ENCODE measurements around the gene ZNF740.
A peak's percentile ranks its signal among the peaks of the same experiment; 100 is the strongest.

The ZNF740 gene

DNA sequence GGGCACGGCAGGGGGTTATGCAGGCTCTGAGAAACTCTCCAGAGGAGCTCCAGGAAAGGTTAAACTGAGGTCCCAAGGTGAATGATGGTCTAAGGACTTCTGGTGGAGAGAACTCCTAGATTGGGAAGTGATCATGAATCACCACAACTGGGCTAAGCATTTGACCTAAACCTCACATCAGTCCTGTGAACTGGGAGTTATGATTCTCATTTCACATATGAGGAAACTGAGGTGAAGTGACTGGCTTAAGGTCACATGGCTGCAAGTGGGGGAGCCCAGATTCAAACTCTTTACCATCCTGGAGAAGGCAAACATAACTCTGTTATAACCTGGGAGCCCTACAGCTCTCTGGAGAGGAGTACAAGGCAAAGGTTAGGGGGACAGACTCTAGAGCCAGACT, 47.3 kb downstream of the ZNF740 start:
- no peak for DNase-seq

DNA sequence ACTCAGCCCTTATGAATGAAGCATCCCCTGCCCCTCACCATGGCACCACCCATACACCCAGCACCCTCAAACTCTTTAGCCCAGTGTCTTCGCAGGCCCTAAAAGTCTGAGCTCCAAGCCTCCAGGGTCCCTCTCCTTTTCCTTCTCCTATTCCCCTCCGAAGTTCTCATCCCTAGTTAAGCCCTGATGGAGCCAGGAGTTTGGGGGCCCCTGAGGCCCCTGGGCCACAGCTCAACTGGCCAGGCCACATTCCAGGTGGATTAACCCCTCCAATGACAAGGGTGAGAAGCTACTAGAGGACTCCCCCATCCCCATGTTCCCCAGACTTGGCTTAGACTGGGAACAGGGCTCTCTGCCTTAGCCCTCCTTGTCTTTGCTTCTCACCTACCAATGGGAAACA, 48.9 kb downstream of the ZNF740 start:
- no peak for DNase-seq

DNA sequence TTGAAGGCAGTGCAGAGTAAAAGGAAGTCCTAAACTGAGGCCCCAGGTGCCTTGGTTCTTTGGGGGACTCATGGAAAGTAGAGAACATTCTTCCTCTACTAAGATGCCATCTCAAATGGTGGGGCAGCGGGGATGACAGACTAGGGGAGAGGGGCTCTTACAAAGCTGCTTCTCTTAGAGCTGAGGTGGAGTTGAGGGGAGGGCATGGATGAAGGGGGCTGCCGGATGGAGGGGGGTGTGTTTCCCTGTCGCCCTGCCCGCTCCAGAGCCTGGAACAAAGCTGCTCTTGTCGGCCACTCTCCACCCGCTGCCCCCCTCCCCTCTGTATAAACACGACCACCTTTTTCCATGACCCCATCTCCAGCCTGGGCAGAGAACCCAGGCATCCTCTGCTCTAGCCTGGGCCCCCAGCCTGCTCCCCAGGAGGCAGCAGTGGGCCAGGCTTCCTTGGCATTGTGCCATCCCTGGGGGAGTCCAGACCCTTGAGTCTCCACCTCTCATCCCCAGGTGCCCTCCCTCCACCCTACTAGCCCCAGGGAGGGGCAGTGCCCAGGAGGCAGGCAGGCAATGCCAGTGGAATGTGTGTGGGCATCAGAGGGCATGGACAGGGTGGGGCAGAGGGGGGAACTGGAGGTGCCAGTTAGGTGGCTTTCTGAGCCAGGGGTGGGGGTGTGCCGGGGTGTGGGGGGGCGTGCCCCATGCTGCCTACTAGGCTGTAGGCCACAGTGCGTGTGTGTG, 49.8 kb downstream of the ZNF740 start:
- DNase-seq: no peak

DNA sequence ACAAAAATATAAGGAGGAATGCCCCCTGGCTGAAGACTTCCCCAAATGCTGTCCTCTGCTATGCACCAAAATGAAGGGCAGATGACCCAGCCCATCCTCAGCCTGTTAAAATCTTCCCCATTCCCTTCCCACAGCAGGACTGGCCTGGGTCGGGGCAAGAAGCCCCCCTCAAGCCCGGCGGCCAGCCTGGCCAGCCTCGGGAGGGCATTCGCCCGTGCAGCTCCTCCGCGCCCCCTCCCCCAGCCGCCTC, 51.1 kb downstream of the ZNF740 start:
- no peak for DNase-seq

DNA sequence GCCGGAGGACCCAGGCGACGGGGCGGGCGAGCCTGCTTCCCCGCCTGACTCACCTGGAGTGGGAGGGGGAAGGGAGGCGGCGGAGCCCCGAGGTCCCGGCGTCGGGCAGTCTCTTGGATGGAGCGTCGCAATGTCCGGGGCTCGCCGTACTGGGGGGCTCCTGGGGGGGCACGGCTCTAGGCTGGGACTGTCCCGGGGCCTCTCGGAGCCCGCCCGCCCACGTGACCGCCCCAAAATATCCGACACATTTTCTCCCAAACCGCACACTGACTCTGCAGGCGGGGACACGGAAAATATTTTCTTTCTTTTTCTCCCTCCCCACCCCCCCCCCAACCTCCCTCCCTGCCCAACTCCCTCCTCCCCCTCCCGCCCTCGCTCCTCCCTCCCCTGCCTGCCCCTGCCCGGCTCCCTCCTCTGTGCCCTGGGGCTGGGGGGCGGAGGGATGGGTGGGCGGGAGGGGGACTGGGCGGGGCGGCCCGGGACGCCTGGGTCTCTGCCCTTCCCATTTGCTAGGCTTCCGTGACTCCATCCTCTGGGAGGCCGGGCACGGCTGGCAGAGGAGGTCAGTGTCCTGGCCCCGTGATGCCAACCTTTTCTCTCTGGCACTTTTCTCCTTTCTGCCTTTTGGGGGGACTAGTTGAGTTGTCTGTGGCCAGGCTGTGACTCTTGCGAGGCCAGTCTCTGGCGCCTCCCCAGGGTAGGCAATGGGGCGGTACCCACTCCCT, 51.6 kb downstream of the ZNF740 start, which contains the start of gene RARG:
Gene RARG, minus strand, starts transcription at position 289 of the 725 bp plus-strand sequence. CDS start 4,664 bp downstream, outside the sequence.
- peak; percentile 59 for DNase-seq

DNA sequence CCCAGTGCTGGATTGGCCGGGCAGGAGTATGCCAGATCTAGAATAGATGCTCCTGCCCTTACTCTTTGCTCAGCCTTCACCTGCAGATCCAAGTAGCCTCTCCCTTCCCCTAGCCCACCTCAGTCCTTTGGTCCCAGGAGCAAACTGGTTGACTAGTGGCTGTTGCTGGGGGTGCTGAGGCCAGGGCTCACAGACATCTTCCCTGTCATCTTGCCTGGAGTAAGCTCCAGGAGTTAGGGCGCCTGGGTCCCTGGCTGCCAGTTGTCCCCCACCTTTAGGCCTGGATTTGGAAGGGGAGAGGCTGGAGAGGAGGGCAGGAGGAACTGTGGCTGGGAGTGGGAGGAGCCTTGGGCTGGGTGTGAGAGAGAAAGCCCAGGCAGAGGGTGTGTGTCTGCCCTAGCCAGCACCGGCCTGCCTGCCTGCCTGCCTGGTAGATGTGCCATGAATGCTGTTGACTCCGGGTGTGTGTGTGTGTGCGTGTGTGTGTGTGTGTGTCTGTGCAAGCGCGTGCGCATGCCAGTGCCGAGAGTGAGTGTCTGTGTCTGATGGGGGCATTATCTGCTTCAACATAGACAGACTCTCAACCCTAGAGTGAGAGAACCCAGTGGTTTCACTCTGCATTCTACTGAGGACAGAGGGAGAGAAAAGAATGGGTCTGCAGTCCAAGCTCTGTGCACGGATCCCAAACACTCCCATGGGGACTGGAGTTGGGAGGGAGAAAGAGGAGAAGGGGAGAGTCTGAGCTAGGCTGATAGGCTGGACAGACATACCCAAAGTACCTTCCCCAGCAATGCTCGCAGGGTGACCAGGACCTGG, 52.3 kb downstream of the ZNF740 start:
- peak; percentile 53 for DNase-seq

DNA sequence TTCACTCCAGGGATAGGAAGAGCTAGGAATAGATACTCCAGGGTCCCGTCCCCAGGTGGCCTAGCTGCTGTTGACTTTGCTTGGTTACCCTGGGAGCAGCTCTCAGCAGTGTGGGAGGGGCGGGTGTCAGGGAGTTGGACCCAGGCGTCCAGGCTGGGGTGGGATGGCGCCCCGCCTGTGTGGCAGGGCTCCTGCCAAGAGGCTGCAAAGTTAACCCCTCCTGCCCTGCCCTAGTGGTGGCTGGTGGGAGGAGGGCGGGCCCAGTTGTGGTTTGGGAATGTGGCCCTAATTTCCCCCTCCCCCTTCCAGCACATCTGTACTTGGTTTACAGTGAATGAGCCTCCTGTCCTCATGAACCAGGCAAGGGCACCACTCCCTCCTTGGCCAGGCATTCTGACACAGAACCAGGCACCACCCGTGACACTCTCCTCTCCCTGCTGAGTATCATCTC, 53.2 kb downstream of the ZNF740 start:
- DNase-seq: peak; percentile 59

DNA sequence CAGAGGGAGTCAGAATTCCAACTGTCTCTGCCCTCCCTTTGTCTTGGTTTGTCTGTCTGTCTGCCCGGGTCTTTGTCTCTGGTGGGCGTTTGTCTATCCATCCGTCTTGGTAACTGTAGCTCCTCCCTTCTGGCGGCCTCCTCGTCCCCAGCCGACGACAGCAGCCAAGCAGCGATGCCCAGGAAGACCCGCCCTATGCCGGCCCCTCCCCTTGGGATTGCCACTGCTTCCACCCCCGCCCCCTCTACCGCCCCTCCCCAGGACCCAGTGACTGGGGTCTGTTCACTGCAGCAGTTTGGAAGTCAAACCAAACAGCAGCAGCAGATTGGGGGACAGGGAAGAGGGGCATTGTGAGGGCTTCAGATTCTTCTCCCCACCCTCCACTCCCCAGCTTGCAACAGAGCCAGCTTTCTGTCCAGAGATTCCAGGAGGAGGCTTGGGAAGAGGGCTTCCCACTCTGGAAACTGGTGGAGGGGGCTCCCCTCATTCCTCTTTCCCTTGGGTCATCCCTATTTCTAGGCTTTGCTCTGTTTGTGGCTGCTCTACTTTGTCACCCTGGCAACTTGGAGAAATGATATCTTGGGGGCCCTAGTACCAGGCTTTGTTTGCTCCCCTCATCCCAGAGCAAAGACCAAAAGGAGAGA, 53.9 kb downstream of the ZNF740 start:
- DNase-seq: peak; percentile 83

DNA sequence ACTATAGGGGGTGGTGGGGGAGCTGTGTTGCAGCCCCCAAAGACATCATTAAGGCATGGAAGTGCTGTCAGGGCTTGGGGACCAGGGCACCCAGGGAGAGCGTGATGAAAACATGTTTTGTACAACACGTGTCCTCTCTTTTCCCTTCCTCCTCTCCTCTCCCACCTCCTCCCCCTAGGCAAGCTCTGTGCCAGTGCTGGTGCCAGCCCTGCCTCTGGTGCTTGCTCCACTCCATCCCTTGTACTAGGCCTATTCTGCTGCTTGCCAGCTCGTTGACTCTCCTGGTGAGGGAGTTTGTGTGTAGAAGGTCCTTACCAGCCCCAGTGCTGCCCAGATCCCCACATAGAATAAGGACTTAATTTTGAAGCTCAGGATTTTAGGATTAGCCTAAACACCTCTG, 54.6 kb downstream of the ZNF740 start:
- DNase-seq: no peak

DNA sequence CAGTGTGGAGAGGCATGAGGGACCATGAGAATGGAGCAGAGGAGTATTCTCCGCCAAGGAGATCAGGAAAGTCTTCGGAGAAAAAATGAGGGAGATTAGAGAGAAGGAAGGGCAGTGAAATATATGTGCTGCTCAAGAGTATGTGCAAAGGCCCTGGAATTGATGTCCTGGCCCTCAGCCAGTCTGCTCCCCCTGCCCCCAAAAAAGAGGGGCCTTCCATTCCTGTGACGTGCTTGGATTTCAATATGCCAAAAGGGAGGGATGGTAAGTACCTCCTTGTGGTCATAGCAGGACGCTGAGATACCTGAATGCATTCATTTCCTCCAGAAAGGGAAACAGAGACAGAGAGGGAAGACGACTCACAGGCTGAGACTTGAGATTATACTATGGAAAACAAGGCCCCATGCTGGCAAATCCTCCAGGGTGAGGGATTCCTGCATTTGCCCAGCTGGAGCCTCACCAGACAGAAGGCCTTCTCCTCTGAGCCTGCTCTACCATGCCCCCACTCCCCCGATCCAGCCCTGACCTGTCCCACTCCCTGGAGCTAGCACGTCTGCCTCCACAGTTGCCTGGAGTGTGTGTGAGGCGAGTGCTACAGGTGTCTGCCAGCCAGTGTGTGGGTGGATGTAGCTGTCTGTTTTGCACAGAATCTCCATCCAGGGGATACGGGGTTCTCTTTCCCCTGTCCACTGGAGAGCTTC, 55.4 kb downstream of the ZNF740 start:
- DNase-seq: no peak

DNA sequence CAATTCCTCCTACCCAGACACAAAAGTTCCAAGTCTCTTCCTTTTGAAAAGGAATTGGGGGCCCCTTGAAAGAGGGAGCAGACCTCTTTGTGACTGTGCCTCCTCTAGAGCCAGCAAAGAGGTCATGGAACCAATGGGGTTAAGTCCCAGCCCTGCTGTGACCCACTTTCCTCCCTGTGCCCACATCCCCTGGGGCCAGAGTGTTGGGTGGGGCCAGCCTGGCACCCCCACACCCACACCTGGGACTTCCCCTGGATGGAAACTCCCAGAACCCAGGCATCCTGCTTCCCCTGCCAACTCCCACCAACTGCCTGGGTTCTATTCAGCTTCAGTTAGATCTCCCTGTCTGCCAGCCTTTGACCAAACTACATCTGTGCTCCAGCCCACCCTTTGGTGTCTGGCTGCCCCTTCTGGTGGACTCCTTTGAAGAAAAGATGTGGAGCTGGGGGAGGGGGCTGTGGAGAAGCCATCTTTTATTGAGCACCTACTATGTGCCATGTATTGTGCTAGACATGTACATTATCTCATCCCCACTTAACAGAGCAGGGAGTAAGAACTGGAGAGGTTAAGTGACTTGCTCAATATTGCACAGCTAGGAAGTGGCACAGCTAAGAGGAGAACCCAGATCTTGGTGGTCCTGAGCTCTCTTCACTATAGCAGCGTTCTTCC, 56.1 kb downstream of the ZNF740 start:
- DNase-seq: no peak

DNA sequence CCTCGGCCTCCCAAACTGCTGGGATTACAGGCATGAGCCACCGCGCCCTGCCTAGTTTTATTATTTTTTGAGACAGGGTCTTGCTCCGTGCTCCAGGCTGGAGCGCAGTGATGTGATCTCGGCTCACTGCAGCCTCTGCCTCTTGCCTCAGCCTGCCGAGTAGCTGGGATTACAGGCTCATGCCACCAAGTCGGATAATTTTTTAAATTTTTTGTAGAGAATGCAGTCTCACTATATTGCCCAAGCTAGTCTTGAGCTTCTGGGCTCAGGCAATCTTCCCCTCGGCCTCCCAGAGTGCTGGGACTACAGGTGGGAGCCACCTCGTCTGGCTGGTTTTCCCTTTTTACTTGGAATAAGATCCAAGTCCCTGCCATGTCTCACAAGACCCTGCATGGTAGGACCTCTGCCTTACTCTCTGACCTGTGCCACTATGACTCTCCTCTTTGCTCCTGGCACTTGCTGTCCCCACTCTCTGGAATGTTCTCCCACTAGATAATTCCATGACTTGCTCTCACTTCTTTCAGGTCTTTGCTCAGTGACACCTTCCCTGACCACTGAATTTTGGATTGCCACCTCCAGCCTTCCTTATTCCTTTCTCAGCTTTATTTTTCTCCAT, 59.2 kb downstream of the ZNF740 start:
- DNase-seq: no peak

DNA sequence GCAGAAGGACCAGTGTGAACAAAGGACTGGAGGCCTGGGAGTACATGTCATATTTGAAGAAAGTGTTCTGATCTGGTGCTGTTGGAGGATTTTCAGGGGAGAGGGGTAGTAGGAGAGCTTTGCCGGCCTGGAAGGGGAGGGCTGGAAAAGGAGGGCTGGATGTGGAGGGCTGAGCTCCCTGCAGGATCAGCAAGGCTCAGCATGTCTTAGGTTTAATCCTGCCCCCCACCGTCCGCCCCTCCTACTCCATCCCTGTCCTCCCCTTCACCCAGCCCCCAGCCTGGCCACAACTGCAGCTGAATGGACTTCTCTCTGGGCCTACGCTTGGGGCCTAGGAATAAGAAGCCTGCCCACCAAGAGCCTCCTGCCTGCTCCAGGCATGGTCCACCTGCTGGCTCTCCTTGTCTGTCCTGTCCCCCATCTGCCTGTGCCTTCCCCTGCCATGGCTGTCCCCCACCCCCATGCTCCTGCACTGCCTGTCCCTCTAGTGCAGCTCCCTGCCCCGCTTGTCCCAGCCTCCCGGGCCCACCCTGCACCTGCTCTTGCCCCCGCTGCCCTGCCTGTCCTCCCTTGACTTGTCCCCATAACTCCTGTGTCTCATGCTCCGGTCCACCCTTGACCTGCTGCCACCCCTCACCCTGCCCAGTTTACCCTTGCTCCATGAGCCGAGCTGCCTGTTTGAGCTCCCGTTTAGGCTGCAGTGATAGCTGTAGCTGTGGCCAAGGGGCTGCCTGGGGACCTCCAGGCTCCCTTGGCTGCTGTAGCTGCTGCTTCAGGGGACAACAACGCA, 61.3 kb downstream of the ZNF740 start:
- DNase-seq: peak; percentile 68

DNA sequence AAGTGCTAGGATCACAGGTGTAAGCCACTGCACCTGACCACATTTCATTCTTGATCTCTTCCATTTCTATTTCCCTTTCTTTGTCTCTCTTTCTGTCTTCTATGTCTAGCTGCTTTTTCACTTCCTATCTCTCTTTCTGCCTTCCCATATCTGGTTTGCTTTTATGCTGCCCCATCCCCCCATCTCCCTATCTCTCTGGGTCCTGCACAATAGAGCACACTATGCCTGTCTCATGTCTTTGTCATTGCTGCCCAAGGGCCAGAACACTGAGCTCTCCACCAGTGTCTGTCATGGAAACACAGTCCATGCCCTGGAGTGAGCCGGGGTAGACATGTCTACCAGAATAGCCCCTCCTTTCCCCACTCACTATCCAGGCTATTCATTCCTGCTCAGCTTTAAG, 63.8 kb downstream of the ZNF740 start:
- DNase-seq: no peak

Data from eye (tissue), 1 donor.